SK-N-SH (cell line): ENCODE results near the gene NKAIN1. TPM values are rescaled to one million over a fixed set of nuclear protein-coding genes. Genes with fewer than 3 reads are reported as not detected.

Experiments used
- CTCF ChIA-PET: fragments of 300-600, 350-600 bp; formaldehyde crosslinking; extraction: SDS; loops from one replicate; lab custom pipeline; 2021; lab: Yijun Ruan, JAX
- POLR2A ChIA-PET: fragments of 350-600 bp; sonication (Branson Sonifier 250); formaldehyde crosslinking; extraction: SDS; loops from one replicate; lab custom pipeline; 2020; ENCODE audit warnings: antibody characterized with exemption, inconsistent platforms; lab: Yijun Ruan, JAX
- DNase-seq: peaks from one replicate; pipeline ENCODE4 v3.0.0; 2012
- H2AFZ ChIP-seq: fragments of 200-600 bp; sonication (generic); 2 replicates; pipeline ENCODE4 v1.8.1; 2016; ENCODE audit warnings: antibody characterized with exemption, mild to moderate bottlenecking, low read depth
- H3F3A ChIP-seq: fragments of 200-600 bp; sonication (generic); replicated peaks from 2 replicates; pipeline ENCODE3; 2016; ENCODE audit warnings: antibody characterized with exemption, mild to moderate bottlenecking; ENCODE audit not compliant: insufficient read depth
- H3K27ac ChIP-seq, 2 experiments: fragments of 200-500 bp in 1 of 2; fragments of 200-600 bp in 1 of 2; sonication (Bioruptor generic) in 1 of 2; sonication (generic), shearing (Covaris generic) in 1 of 2; 2 replicates each; pipeline versions ENCODE4 v1.5.1 to v1.6.1; 2014 to 2016; ENCODE audit warnings: low read depth in 2 of 2, inconsistent platforms in 1 of 2, low read length in 1 of 2, mild to moderate bottlenecking in 1 of 2, mixed read lengths in 1 of 2
- H3K27me3 ChIP-seq: fragments of 200-600 bp; sonication (generic), shearing (Covaris generic); 2 replicates; pipeline ENCODE4 v1.6.1; 2016; ENCODE audit warnings: mixed run types; ENCODE audit not compliant: insufficient read depth
- H3K36me3 ChIP-seq, 2 experiments: fragments of 200-500 bp in 1 of 2; fragments of 200-600 bp in 1 of 2; sonication (Bioruptor generic) in 1 of 2; sonication (generic) in 1 of 2; replicated peaks in 1 of 2; 2 replicates each; pipeline versions ENCODE3 to v1.5.1; 2014 to 2016; ENCODE audit warnings: low read length in 1 of 2, mild to moderate bottlenecking in 1 of 2; ENCODE audit not compliant: insufficient read depth in 2 of 2, control insufficient read depth in 1 of 2
- H3K4me1 ChIP-seq, 2 experiments: fragments of 200-500 bp in 1 of 2; fragments of 200-600 bp in 1 of 2; sonication (Bioruptor generic) in 1 of 2; sonication (generic), shearing (Covaris generic) in 1 of 2; 2 replicates each; pipeline versions ENCODE4 v1.5.1 to v1.6.1; 2014 to 2016; ENCODE audit warnings: low read depth in 1 of 2, low read length in 1 of 2, mixed run types in 1 of 2; ENCODE audit not compliant: insufficient read depth in 2 of 2, control insufficient read depth in 1 of 2
- H3K4me2 ChIP-seq: fragments of 200-600 bp; sonication (generic), shearing (Covaris generic); 2 replicates; pipeline ENCODE4 v1.6.1; 2017; ENCODE audit warnings: mixed run types
- H3K4me3 ChIP-seq, 2 experiments: fragments of 200-500 bp in 1 of 2; fragments of 200-600 bp in 1 of 2; sonication (Bioruptor generic) in 1 of 2; sonication (generic), shearing (Covaris generic) in 1 of 2; 2 replicates each; pipeline versions ENCODE4 v1.5.1 to v1.8.1; 2014 to 2016; ENCODE audit warnings: low read depth in 2 of 2, inconsistent platforms in 1 of 2, low read length in 1 of 2, mild to moderate bottlenecking in 1 of 2, mixed read lengths in 1 of 2, moderate library complexity in 1 of 2
- H3K79me2 ChIP-seq: fragments of 200-600 bp; sonication (generic); 2 replicates; pipeline ENCODE4 v1.8.1; 2017; ENCODE audit warnings: mild to moderate bottlenecking; ENCODE audit not compliant: insufficient read depth
- H3K9ac ChIP-seq: fragments of 200-600 bp; sonication (generic); 2 replicates; pipeline ENCODE4 v1.6.1; 2017; ENCODE audit warnings: mixed run types
- H3K9me2 ChIP-seq: fragments of 200-600 bp; sonication (generic); 2 replicates; pipeline ENCODE4 v1.6.1; 2017; ENCODE audit warnings: mixed run types
- H3K9me3 ChIP-seq: fragments of 200-600 bp; sonication (generic); 2 replicates; pipeline ENCODE4 v1.6.1; 2017; ENCODE audit warnings: mixed run types, mild to moderate bottlenecking, moderate library complexity
- H4K20me1 ChIP-seq: fragments of 200-600 bp; sonication (generic); 2 replicates; pipeline ENCODE4 v1.6.1; 2017; ENCODE audit warnings: mild to moderate bottlenecking, mixed run types; ENCODE audit not compliant: insufficient read depth
- CHD2 ChIP-seq: fragments of 150-350 bp; IDR thresholded peaks from 2 replicates; pipeline ENCODE4 v1.6.1; 2018; ENCODE audit warnings: low read length; ENCODE audit not compliant: partially characterized antibody
- EP300 ChIP-seq, 2 experiments: IDR thresholded peaks; 2 replicates each; pipeline versions ENCODE4 v1.4.0 to v1.6.1; 2012; ENCODE audit warnings: borderline replicate concordance in 1 of 2, low read depth in 1 of 2, low read length in 1 of 2
- FOXJ3 ChIP-seq: sonication (generic); formaldehyde crosslinking; IDR thresholded peaks from 2 replicates; pipeline ENCODE4 v1.5.1; 2020; ENCODE audit warnings: mild to moderate bottlenecking, missing genetic modification reagents
- GABPA ChIP-seq: IDR thresholded peaks from 2 replicates; pipeline ENCODE4 v1.4.0; 2012; ENCODE audit warnings: low read depth, mild to moderate bottlenecking
- POLR2AphosphoS5 ChIP-seq: IDR thresholded peaks from 2 replicates; pipeline ENCODE4 v1.6.1; 2012; ENCODE audit warnings: low read depth, low read length
- RCOR1 ChIP-seq: fragments of 150-350 bp; IDR thresholded peaks from 2 replicates; pipeline ENCODE4 v1.6.1; 2017; ENCODE audit warnings: antibody characterized with exemption, low read length
- RFX5 ChIP-seq: IDR thresholded peaks from 2 replicates; pipeline ENCODE4 v1.6.1; 2012; ENCODE audit warnings: mild to moderate bottlenecking, improper control_type of control experiment, low read length
- RXRA ChIP-seq: IDR thresholded peaks from 2 replicates; pipeline ENCODE4 v1.4.0; 2012; ENCODE audit warnings: low read depth, mild to moderate bottlenecking, borderline replicate concordance
- TCF12 ChIP-seq: IDR thresholded peaks from 2 replicates; pipeline ENCODE4 v1.4.0; 2012
- TEAD4 ChIP-seq: IDR thresholded peaks from 2 replicates; pipeline ENCODE4 v1.4.0; 2012; ENCODE audit warnings: mild to moderate bottlenecking, borderline replicate concordance; ENCODE audit not compliant: insufficient read depth
- WGBS: methylation state at CpG from one replicate; pipeline ENCODE4 v1.1.6; 2017; ENCODE audit warnings: low lambda C conversion rate; 5-methylcytosine and 5-hydroxymethylcytosine counted together
- polyA plus RNA-seq, 3 experiments: library from polyadenylated mRNA; depleted of rRNA; stranded (reverse); fragments of >200 nt; gene quantifications; 2 replicates each; pipeline ENCODE4 v1.2.3, GENCODE V29; 2012
- TF ChIP-seq, protein P1 (sequence below): fragments of 150-350 bp; IDR thresholded peaks from 2 replicates; pipeline ENCODE4 v1.6.1; 2017; ENCODE audit warnings: antibody characterized with exemption, low read length, low read depth, borderline replicate concordance
- TF ChIP-seq, protein P2 (sequence below): IDR thresholded peaks from 2 replicates; pipeline ENCODE4 v1.4.0; 2012; ENCODE audit warnings: low read depth, borderline replicate concordance

NKAIN1 gene
- polyA plus RNA-seq, 1 of the 3 experiments (the other 2 are of a cell fraction) = 0.54 TPM

DNA sequence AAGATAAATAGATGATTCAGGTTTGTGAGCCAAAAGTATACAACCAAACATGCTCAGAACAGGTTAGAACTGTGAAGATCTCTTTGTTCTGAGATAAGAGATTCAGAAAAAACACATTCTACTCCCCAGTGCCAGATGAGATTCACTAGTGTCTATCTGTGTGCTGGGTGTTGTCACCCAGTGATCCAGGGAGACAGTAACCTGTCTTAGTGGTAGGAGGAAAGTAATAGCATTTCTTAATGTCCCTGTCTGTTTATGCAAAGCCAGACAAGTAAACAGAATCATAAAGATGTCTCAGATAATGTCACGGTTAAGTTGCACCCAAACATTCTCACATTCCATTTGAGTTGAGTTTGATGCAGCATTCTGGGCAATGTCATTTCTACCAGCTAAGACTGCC is 18.9 kb upstream of the NKAIN1 start:
- Histone ChIP-seq H3K27ac (no peak overlapping the region), H3K9me3 (no peaks in the 10 kb centered on the region), H3K27me3 (no peaks in the 10 kb centered on the region), H3K4me2 (no peak overlapping the region), H3K9ac (no peak overlapping the region), H3K9me2 (no peaks in the 10 kb centered on the region), H3K79me2 (no peaks in the 10 kb centered on the region), H2AFZ (no peak overlapping the region), H4K20me1 (no peaks in the 10 kb centered on the region), H3K4me3 (no peak overlapping the region), H3F3A (no peaks in the 10 kb centered on the region), H3K4me1 (no peaks in the 10 kb centered on the region), H3K36me3 (peaks cover 36 to 56% of the 10 kb centered on the region in 2 experiments)
- CTCF ChIA-PET = interaction anchor here (1.2 kb wide), 1 partner anchor 77 kb away, joined by 3 read pairs; no protein-coding TSS in a partner anchor
- POLR2A ChIA-PET = no interaction called here
- no peak for DNase-seq
- WGBS = 100% methylated on average over 1 of the region's 1 CpG
- TF ChIP-seq POLR2AphosphoS5 (no peak), FOXJ3 (CRISPR knock-in tag) (no peak), TEAD4 (no peak), RFX5 (no peak), RXRA (no peak)

DNA sequence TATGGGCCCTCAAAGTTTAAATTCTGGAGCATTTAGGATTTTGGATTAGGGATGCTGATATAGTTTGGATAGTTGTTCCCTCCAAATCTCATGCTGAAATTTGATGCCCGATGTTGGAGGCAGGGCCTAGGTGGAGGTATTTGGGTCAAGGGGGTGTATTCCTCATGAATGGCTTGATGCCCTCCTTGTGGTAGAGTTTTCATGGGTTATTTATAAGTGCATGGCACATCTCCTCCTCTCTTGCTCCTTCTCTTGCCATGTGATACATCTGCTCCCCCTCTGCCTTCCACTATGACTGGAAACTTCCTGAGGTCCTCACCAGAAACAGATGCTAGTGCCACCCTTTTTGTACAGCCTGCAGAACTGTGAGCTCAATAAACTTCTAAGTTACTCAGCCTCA is 17.5 kb upstream of the NKAIN1 start:
- CTCF ChIA-PET = interaction anchor here (1.0 kb wide), 2 partner anchors 72 to 164 kb away, joined by 3 to 6 read pairs; no protein-coding TSS in a partner anchor
- no peaks in the 10 kb centered on the region for H3K4me1 ChIP-seq
- POLR2A ChIA-PET = no interaction called here

More for the DNA sequence above, 17.5 kb upstream of the NKAIN1 start:
- H3K27ac ChIP-seq = no peak overlapping the region
- H2AFZ ChIP-seq = no peak overlapping the region
- H4K20me1 ChIP-seq = no peaks in the 10 kb centered on the region
- peaks cover 31 to 45% of the 10 kb centered on the region in 2 experiments for H3K36me3 ChIP-seq
- no peak for DNase-seq
- H3K9me3 ChIP-seq = no peaks in the 10 kb centered on the region
- H3K9ac ChIP-seq = no peak overlapping the region
- WGBS = 100% methylated on average over 1 of the region's 1 CpG
- no peak overlapping the region for H3K4me3 ChIP-seq
- no peak overlapping the region for H3K4me2 ChIP-seq
- no peaks in the 10 kb centered on the region for H3K79me2 ChIP-seq
- no peaks in the 10 kb centered on the region for H3K9me2 ChIP-seq
- TF ChIP-seq FOXJ3 (CRISPR knock-in tag) (no peak), RFX5 (no peak), CHD2 (no peak), RCOR1 (no peak), RXRA (no peak), GABPA (no peak), EP300 (IDR thresholded peaks at IDR 0.05; ENCODE audit: borderline replicate concordance in 1 of 2, low read depth in 1 of 2, low read length in 1 of 2) (no peak), TCF12 (no peak)
- TF ChIP-seq, protein P1, sequence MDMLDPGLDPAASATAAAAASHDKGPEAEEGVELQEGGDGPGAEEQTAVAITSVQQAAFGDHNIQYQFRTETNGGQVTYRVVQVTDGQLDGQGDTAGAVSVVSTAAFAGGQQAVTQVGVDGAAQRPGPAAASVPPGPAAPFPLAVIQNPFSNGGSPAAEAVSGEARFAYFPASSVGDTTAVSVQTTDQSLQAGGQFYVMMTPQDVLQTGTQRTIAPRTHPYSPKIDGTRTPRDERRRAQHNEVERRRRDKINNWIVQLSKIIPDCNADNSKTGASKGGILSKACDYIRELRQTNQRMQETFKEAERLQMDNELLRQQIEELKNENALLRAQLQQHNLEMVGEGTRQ = no peak
- TF ChIP-seq, protein P2, sequence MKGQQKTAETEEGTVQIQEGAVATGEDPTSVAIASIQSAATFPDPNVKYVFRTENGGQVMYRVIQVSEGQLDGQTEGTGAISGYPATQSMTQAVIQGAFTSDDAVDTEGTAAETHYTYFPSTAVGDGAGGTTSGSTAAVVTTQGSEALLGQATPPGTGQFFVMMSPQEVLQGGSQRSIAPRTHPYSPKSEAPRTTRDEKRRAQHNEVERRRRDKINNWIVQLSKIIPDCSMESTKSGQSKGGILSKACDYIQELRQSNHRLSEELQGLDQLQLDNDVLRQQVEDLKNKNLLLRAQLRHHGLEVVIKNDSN = no peak
- TF ChIP-seq, all 33 proteins: peak for 0
- no peaks in the 10 kb centered on the region for H3K27me3 ChIP-seq
- H3F3A ChIP-seq = no peaks in the 10 kb centered on the region
